ENCODE measurements around the gene IKBKG.

- no peak for TF ChIP-seq CTCF (IDR thresholded peaks at IDR 0.05)
- TF ChIP-seq EP300 (IDR thresholded peaks at IDR 0.05), result no peak
- TF ChIP-seq POLR2A (IDR thresholded peaks at IDR 0.05), result no peak
Measured at GRCh38 chrX:154596290-154596929, 49.0 kb downstream of the IKBKG start.
